Measurements from ENCODE around the gene ZNF518B.
A peak's percentile ranks its signal among the peaks of the same experiment; 100 is the strongest.
"Not testable (repeated sequence)": the region's sequence is repeated elsewhere in the genome, so short reads cannot be mapped to it uniquely, and the experiment has no call there.

The ZNF518B gene

GRCh38 chr4:10458177-10458576 lies 951 bp upstream of the ZNF518B start:
- no peak for DNase-seq (ENCODE audit: low read depth)

- no peak for DNase-seq (ENCODE audit: low read depth)
Observed at GRCh38 chr4:10456595-10457254, 501 bp downstream of the ZNF518B start.

- no peak for DNase-seq (ENCODE audit: low read depth)
Observed at GRCh38 chr4:10456260-10456594, 999 bp downstream of the ZNF518B start.

DNA sequence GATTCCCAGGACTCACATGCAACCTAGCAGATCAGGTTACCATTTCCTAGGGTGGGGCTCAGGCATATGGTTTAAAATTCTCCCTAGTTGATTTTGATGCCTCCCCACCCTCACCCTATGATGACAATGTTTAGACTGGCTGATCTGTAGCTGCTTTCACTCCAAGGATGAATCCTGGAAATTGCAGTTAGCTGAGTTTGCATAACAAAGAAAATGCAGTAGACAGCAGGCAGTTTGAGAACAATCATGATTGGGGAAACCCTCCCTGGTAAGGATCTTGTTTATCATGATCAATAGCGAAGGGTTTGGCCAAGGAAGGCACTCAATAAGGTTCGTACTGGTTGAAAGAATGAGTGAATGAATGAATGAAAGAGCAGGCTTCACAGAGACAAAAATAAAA lies 2.1 kb downstream of the ZNF518B start:
- no peak for DNase-seq (ENCODE audit: low read depth)

DNA sequence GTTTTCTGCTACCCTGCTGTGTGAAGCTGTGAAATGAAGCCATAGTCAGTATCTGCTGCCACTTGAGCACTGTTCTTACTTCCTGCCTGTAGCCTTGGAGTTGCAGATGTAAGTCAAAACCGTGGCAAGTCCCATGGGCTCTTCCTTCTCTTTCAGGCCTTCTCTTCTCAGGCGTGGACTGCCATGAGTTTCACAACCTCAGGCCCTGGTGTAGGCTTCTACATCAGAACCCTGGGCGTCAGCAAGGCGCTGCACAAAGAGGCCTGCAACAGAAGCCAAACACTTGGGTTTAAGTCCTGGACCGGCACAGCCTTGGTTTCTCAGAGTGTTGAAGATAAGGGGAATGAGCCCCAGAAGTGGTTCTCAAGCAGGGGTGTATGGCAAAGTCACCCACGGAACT lies 2.5 kb downstream of the ZNF518B start:
- DNase-seq (ENCODE audit: low read depth) = no peak

- no peak for DNase-seq (ENCODE audit: low read depth)
Observed at GRCh38 chr4:10454121-10454520, 3.1 kb downstream of the ZNF518B start.

- no peak for DNase-seq (ENCODE audit: low read depth)
Observed at GRCh38 chr4:10448991-10449390, 8.2 kb downstream of the ZNF518B start.

GRCh38 chr4:10442976-10443375 lies 14.2 kb downstream of the ZNF518B start:
- DNase-seq (ENCODE audit: low read depth) = no peak

DNA sequence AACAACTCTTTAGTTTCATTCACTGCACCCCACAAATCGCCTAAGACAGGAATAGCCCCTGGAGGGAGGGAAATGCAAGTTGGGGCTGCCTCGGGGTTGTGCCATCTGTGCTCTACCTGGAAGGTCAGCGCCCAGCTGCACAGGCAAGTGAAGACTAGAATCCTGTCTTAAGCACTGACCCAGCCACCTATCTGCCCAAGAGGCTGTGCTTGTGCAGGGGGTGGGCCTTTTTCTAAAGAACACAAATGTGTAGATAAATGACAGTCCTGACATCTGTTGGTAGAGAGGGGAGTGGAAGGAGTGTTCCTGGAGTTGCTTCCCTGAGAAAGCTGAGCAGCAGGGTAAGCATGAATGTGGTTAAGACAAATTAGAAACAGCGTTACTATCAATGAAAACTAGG lies 15.7 kb downstream of the ZNF518B start:
- DNase-seq (ENCODE audit: low read depth) = no peak

DNA sequence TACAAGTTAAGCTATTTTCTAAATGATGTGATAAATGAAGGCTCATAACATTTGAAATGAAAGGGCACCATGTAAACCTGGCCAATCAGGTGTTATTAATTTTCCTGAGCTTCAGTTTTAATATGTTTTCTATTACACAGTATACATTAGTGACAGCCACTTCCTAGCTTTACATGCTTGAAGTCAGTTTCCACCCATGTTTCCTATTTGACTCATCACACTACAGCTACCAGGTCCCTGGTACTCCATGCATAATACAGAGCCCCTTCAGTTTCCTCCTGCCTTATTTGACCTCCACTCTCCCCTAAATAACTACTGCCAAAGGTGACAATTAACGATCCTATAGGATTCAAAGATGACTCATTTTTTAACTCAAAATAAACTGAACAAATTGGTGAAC lies 18.3 kb downstream of the ZNF518B start:
- no peak for DNase-seq (ENCODE audit: low read depth)

DNA sequence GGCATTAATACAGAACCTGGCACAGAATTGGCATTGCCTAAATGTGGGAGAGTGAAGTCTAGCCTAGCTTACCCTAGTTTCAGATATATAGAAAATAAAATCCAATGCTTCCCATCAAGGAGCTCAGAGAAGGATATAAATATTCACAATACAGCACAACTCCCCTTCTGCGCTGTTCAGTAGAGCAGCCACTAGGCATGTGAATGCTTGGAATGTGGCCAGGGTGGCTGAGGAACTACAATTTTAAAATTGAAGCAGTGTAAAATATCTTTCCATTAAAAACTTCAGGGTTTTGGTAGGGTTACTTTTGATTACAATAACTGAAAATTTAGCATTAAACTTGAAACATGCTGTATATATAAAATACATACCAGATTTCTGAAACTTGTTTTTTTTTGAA lies 19.5 kb downstream of the ZNF518B start:
- DNase-seq (ENCODE audit: low read depth) = no peak

- DNase-seq (ENCODE audit: low read depth) = not testable (repeated sequence)
Observed at GRCh38 chr4:10427680-10428079, 29.5 kb downstream of the ZNF518B start.

DNA sequence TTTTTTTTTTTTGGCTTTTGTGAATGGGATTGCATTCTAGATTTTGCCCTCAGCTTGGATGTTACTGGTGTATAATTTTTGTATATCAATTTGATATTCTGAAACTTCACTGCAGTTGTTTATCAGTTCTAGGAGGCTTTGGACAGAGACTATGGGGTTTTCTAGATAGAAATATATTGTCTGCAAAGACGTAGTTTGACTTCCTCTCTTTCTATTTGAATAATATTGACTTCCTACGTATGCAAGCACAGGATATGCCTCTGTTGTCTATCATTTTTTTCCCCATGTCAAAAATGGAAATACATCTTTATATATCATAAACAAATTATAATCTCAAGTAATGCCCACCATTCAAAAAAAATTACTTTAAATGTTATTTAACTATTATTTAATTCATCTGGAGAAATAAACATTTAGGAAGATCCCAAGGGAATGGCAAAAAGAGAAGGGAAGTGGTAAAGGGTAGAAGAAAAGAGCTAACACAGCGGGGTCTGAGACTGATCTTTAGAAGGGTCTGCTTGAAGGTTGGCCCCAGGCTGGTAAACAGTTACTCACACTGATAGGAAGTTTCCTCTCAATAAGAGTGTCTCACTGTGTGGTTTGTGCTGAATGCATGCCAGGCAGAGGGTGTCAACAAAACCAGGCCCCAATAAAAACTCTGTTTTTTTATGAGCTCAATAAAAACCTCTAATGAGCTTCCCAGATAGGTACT lies 35.7 kb downstream of the ZNF518B start:
- DNase-seq (ENCODE audit: low read depth) = no peak

DNA sequence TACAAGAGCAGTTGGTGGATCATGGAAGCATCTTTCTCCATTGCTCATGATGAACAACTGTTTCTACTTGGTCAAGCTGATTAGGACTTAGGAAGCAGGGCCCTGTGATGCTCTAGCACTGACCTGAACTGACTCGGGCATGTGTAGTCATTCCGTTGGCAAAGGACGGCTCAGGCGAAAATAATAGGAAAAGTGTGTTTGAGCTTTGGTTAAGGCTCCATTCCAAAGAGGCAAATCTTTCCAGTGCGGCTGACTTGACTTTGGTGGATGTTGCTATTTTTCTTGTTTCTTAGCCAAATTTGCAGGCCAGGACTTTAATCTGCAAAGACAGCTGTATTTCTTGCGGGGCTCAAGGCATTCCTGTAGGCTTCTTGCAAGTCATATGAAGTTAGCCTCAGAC lies 39.5 kb downstream of the ZNF518B start:
- no peak for DNase-seq (ENCODE audit: low read depth)

DNA sequence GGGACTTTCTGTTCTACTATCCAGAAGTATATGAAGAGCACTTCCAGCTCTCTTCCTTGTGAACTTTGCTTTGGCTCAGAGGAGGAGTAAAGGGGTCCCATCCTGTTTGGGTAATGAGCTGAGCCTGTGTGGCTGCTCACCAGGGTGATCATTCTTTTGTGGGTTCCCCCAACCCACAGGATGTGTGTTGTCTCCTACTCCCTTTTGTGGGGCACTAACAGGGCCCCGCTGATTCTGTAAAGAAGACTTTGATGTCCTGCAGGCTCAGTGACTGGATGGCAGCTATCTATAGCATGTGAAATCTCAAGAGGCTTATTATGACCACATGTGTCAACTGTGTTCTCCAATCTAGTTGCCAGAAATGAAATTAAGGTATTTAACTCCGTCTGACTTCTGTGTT lies 40.8 kb downstream of the ZNF518B start:
- DNase-seq (ENCODE audit: low read depth) = no peak

DNA sequence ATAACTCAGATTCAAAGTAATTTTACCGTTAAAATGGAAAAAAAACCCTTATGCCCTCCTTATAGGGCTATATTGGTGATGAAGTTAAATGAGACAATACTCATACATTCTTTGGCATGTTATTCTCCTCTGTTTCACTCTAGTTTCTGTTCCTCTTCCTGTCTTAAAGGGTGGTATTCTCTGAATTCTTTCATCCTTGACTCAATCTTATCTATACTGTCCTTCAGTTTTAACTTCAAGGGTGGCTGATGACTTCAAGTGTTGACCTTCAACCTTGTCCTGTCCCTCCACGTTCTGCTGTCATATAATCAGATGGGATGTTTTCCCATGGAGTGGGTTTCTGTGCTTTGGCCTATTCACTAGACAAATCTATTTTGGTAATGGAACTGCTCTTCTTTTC lies 44.0 kb downstream of the ZNF518B start:
- DNase-seq (ENCODE audit: low read depth) = no peak

- DNase-seq (ENCODE audit: low read depth) = no peak
Observed at GRCh38 chr4:10405672-10406071, 51.6 kb downstream of the ZNF518B start.

DNA sequence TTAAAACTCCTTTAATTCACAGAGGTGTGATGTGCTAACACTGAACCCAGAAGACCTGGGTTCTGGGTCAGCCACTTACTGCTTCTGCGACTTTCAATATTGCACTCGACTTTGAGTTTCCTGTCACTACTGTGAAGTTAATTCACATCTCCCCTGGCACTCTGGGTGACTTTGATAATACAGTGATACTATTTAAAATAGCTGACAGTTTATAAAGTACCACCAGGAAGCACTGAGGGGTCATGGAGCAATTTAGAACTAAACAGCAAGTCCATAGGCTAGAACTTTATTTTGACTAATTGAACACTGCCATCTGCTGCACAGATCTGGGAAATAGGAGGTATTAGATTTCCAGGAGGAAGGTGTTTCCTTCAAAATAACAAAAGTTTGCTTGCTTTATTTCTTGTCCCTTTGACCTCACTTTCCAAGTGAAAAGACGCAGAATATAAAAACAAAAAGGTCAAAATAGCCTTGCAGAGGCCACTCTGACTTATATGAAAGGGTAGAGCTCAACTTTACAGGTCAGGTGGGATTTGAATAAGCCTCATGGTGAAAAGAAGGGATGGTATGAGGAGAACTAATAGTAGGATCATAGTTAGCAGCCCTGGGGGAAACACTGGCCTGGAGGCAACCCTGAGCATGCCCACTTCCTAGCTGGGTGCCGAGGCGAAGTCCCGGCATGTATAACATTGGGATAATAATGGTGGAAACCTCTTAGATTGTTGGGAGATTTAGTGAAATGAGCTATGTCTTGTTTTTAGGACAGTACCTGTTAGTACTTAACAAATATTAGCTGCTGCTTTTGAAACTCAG lies 53.4 kb downstream of the ZNF518B start:
- DNase-seq (ENCODE audit: low read depth) = peak; percentile 6

- DNase-seq (ENCODE audit: low read depth) = no peak
Observed at GRCh38 chr4:10395971-10396580, 61.1 kb downstream of the ZNF518B start.

Measured in non-pigmented ciliary epithelial cell (primary cell).